Transverse colon (tissue), 4 donors: ENCODE measurements around the gene RUNX1. TPM values are rescaled to one million over a fixed set of nuclear protein-coding genes. Genes with fewer than 3 reads are reported as not detected.

Experiments
- DNase-seq: peaks from one replicate; pipeline ENCODE4 v3.0.0-alpha.2; 2019
- H3K27ac ChIP-seq, 4 donors: fragments of 200-600 bp; sonication (generic); 2 replicates each; pipeline ENCODE4 v1.5.1; 2016 to 2018; ENCODE audit warnings: inconsistent platforms in 4 of 4
- H3K27me3 ChIP-seq: fragments of 200-600 bp; sonication (generic); 2 replicates; pipeline ENCODE4 v1.5.1; 2017; ENCODE audit warnings: inconsistent platforms
- H3K36me3 ChIP-seq, 4 donors: fragments of 200-600 bp; sonication (generic); 2 replicates each; pipeline ENCODE4 v1.5.1; 2017 to 2019; ENCODE audit warnings: inconsistent platforms in 4 of 4
- H3K4me1 ChIP-seq, 4 donors: fragments of 200-600 bp; sonication (generic); 2 replicates each; pipeline ENCODE4 v1.5.1; 2017 to 2020; ENCODE audit warnings: inconsistent platforms in 4 of 4
- H3K4me3 ChIP-seq, 4 donors: fragments of 200-600 bp; sonication (generic); 1 replicate in 1 of 4; 2 replicates in 3 of 4; pipeline versions ENCODE4 v1.5.1 to v1.6.1; 2017 to 2019; ENCODE audit warnings: inconsistent platforms in 4 of 4
- H3K9me3 ChIP-seq, 2 donors: fragments of 200-600 bp; sonication (generic); 2 replicates each; pipeline ENCODE4 v1.5.1; 2017 to 2019; ENCODE audit warnings: inconsistent platforms in 2 of 2
- EP300 ChIP-seq: sonication (generic); formaldehyde crosslinking; IDR thresholded peaks from one replicate; pipeline ENCODE4 v1.6.1; 2017; ENCODE audit warnings: antibody characterized with exemption, low read depth
- POLR2A ChIP-seq: fragments of 450-650 bp; IDR thresholded peaks from one replicate; pipeline ENCODE4 v1.6.1; 2016; ENCODE audit warnings: antibody characterized with exemption, mild to moderate bottlenecking, moderate library complexity
- POLR2AphosphoS5 ChIP-seq, 3 donors: sonication (generic); formaldehyde crosslinking; IDR thresholded peaks; one replicate each; pipeline ENCODE4 v1.6.1; 2016; ENCODE audit warnings: antibody characterized with exemption in 3 of 3
- WGBS, 2 donors: methylation state at CpG; one replicate each; pipeline ENCODE4 v1.1.5; 2018; ENCODE audit warnings: low coverage in 1 of 2; 5-methylcytosine and 5-hydroxymethylcytosine counted together
- in situ Hi-C, 4 donors: fragments of 200-750 bp; cut with MboI; loops; one replicate each; pipeline versions ENCODE4 v1.15.0 to v1.15.1; 2017; ENCODE audit warnings: low sequenced_read_pairs in 3 of 4, low pct_ligation_motif_present in 1 of 4, low pct_unique_long_range_greater_than_20kb in 1 of 4
- intact Hi-C: fragments of 100-400 bp; cut with DNase I; formaldehyde crosslinking; loops from one replicate; pipeline ENCODE4 v1.15.1; 2023; ENCODE audit warnings: low total_unique reads
- total RNA-seq, 4 donors: library from RNA; depleted of rRNA; stranded (reverse); fragments of >200 nt; gene quantifications; one replicate each; pipeline ENCODE4 v1.1.0, GENCODE V29; 2016
- TF ChIP-seq, protein P1 (sequence below), 5 experiments: fragments of 200-600 bp in 3 of 5; fragments of 450-650 bp in 2 of 5; sonication (generic) in 3 of 5; IDR thresholded peaks; 1 replicate in 2 of 5; 2 replicates in 3 of 5; pipeline ENCODE4 v1.5.1; 2016 to 2017; ENCODE audit warnings: antibody characterized with exemption in 5 of 5, inconsistent platforms in 3 of 5, mild to moderate bottlenecking in 2 of 5, moderate library complexity in 1 of 5

RUNX1 gene
- total RNA-seq, 4 donors from 2014 or later, result 8.3 to 60.1 (median 34.7) TPM

DNA sequence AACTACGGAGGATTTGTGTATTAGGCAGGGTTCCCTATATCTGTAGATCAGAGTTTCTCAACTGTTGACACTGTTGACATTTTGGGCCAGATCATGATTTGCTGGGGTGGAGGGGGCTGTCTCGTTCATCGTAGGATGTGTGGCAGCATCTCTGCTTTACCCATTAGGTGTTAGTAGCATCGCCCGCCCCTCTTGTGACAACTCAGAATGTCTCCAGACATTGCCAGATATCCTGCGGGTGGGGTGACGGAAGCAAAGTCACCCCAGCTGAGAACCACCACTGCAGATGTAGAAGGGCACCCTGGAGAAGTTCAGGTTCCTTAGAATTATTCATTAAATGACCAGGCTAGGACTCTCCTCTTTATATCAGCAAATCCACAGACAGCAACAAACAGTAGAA, 254.4 kb downstream of the RUNX1 start:
- intact Hi-C loops (loop anchor here (10.0 kb wide), 1 partner anchor 90 kb away; no protein-coding TSS in a partner anchor), in situ Hi-C loops (no loop called here)
- DNase-seq, result no peak
- Histone ChIP-seq H3K4me1 (peaks cover 22 to 45% (median 32%) of the 10 kb centered on the region in 4 donors), H3K4me3 (no peak overlapping the region), H3K36me3 (peaks cover 0 to 5% (median 0%) of the 10 kb centered on the region in 4 donors), H3K27ac (peak overlapping the region; percentile 72 to 79 (median 78)), H3K9me3 (no peaks in the 10 kb centered on the region), H3K27me3 (no peaks in the 10 kb centered on the region)
- WGBS, 2 donors, result 76 to 86% methylated on average over 7 of the region's 7 CpGs
- TF ChIP-seq POLR2A (no peak), POLR2AphosphoS5 (IDR thresholded peaks at IDR 0.05) (no peak), EP300 (no peak)
- TF ChIP-seq, protein P1, sequence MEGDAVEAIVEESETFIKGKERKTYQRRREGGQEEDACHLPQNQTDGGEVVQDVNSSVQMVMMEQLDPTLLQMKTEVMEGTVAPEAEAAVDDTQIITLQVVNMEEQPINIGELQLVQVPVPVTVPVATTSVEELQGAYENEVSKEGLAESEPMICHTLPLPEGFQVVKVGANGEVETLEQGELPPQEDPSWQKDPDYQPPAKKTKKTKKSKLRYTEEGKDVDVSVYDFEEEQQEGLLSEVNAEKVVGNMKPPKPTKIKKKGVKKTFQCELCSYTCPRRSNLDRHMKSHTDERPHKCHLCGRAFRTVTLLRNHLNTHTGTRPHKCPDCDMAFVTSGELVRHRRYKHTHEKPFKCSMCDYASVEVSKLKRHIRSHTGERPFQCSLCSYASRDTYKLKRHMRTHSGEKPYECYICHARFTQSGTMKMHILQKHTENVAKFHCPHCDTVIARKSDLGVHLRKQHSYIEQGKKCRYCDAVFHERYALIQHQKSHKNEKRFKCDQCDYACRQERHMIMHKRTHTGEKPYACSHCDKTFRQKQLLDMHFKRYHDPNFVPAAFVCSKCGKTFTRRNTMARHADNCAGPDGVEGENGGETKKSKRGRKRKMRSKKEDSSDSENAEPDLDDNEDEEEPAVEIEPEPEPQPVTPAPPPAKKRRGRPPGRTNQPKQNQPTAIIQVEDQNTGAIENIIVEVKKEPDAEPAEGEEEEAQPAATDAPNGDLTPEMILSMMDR (IDR thresholded peaks at IDR 0.05), result no peak

DNA sequence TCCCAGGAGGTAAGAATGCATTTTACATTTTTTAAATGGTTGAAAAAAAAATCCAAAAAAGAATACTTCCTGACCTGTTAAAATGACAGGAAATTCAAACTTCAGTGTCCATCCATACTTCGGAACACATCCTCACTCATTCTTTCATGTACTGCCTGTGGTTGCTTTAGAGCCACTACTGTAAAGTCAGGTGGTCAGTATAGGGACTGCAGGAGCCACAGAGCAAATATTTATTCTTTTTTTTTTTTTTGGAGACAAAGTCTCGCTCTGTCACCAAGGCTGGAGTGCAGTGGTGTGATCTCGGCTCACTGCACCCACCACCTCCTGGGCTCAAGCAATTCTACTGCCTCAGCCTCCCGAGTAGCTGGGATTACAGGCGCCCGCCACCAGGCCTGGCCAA, 255.6 kb downstream of the RUNX1 start:
- H3K27me3 ChIP-seq, result no peaks in the 10 kb centered on the region
- 88 to 90% methylated on average over 2 to 6 of the region's 6 CpGs for WGBS, 2 donors
- H3K36me3 ChIP-seq, result peaks cover 0 to under 1% (median 0%) of the 10 kb centered on the region in 4 donors
- TF ChIP-seq, protein P1 (IDR thresholded peaks at IDR 0.05), result peak in 1 of 5 experiments; percentile 3
- no peak for TF ChIP-seq POLR2A
- TF ChIP-seq EP300, result no peak
- no peak for TF ChIP-seq POLR2AphosphoS5 (IDR thresholded peaks at IDR 0.05)
- H3K9me3 ChIP-seq, result no peaks in the 10 kb centered on the region
- H3K4me3 ChIP-seq, result no peak overlapping the region
- intact Hi-C loops (loop anchor here (10.0 kb wide), 1 partner anchor 91 kb away; no protein-coding TSS in a partner anchor), in situ Hi-C loops (no loop called here)
- no peak overlapping the region for H3K27ac ChIP-seq
- H3K4me1 ChIP-seq, result peaks cover 22 to 44% (median 32%) of the 10 kb centered on the region in 4 donors
- DNase-seq, result no peak

DNA sequence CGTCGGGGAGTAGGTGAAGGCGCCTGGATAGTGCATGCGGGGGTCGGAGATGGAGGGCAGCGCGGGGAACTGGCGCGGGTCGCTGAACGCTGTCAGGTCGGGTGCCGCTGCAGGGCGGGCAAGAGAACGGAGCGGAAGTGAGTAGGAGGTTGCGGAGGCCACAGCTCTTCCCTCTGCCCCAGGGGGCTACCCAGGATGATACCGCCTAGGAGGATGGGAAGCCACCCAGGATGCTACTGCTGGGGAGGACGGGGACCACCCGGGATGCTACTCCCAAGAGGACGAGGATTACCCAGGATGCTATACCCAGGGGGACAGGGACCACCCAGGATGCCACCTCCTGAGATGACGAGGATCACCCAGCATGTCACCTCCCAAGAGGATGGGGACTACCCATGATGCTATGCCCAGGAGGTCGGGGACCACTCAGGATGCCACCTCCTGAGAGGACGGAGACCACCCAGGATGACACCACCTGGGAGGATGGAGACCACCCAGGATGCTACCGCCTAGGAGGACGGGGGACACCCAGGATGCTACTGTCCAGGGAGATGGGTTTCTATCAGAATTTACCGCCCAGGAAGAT, 256.5 kb downstream of the RUNX1 start:
- no peak for TF ChIP-seq POLR2AphosphoS5 (IDR thresholded peaks at IDR 0.05)
- TF ChIP-seq, protein P1 (IDR thresholded peaks at IDR 0.05), result no peak
- no peak for TF ChIP-seq EP300
- no peak for TF ChIP-seq POLR2A
- Histone ChIP-seq H3K36me3 (no peaks in the 10 kb centered on the region), H3K27ac (no peak overlapping the region), H3K4me3 (no peak overlapping the region), H3K4me1 (peaks cover 22 to 39% (median 29%) of the 10 kb centered on the region in 4 donors), H3K27me3 (no peaks in the 10 kb centered on the region), H3K9me3 (no peaks in the 10 kb centered on the region)
- intact Hi-C loops, result loop anchor here (10.0 kb wide), 1 partner anchor 92 kb away; no protein-coding TSS in a partner anchor
- no peak for DNase-seq
- in situ Hi-C loops, result no loop called here
- 96 to 97% methylated on average over 18 to 27 of the region's 27 CpGs for WGBS, 2 donors

DNA sequence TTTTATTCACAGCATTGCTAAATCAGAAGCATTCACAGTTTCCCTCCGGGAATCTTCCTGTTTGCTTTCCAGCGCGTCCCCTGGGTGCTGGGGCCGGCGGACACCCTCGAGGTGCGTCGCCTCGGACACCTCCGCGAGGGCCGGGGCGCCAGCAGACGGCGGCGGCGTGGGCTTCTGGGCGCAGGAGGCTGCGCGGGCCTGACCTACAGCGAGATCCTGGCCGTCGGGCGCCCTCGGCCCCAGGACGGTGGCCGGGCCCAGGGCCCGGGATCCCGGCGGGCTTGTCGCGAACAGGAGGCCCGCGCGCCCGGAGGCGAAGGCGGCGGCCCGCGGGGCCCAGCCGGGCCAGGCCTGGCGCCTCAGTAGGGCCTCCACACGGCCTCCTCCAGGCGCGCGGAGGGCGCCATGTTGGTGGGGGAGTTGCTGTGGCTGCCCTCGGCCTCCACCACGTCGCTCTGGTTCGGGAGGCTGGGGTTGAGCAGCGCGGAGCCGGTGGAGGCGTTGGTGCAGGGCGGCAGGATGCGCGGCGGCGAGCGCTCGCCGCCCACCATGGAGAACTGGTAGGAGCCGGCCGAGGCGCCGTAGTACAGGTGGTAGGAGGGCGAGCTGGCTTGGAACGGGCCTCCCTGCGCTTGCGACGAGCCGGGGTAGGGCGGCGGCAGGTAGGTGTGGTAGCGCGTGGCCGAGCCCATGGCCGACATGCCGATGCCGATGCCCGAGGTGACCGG, 257.2 kb downstream of the RUNX1 start:
- H3K27me3 ChIP-seq, result no peaks in the 10 kb centered on the region
- WGBS, 2 donors, result 97% methylated on average over 82 of the region's 84 CpGs; no CpG with 5 or more reads in 1 of the 2 donors
- H3K27ac ChIP-seq, result no peak overlapping the region
- no peak overlapping the region for H3K4me3 ChIP-seq
- no peaks in the 10 kb centered on the region for H3K36me3 ChIP-seq
- no peaks in the 10 kb centered on the region for H3K9me3 ChIP-seq
- in situ Hi-C loops (no loop called here), intact Hi-C loops (loop anchor here (10.0 kb wide), 1 partner anchor 93 kb away; no protein-coding TSS in a partner anchor)
- TF ChIP-seq POLR2AphosphoS5 (IDR thresholded peaks at IDR 0.05), result no peak
- TF ChIP-seq EP300, result no peak
- TF ChIP-seq POLR2A, result no peak
- TF ChIP-seq, protein P1 (IDR thresholded peaks at IDR 0.05), result no peak
- peaks cover 20 to 33% (median 24%) of the 10 kb centered on the region in 4 donors for H3K4me1 ChIP-seq
- no peak for DNase-seq
